ENCODE measurements around the gene GJB3.

- TF ChIP-seq EZH2 (IDR thresholded peaks at IDR 0.05): no peak
- TF ChIP-seq FOXP2 (optimal IDR thresholded peaks at IDR 0.05; ENCODE audit: control extremely low read depth, extremely low read length, insufficient read depth): no peak
- TF ChIP-seq POLR2AphosphoS5 (IDR thresholded peaks at IDR 0.05; ENCODE audit: borderline replicate concordance, low read depth, low read length): no peak
These were observed 18.4 kb upstream of the GJB3 start for GRCh38 chr1:34762474-34763141.

Measured in SK-N-MC (cell line).